Measurements from ENCODE around the gene PCDH8. TPM values are rescaled to one million over a fixed set of nuclear protein-coding genes. Genes with fewer than 3 reads are reported as not detected.

Gene PCDH8
- total and polyA plus RNA-seq, 2 donors (not counting 1 experiment from before 2014, with no cell fraction given) = not detected

GRCh38 chr13:52870143-52870542 is 21.7 kb upstream of the PCDH8 start:
- Histone ChIP-seq H3K27ac (ENCODE audit: insufficient read depth, low read length) (no peak overlapping the region), H3K79me2 (ENCODE audit: control insufficient read depth, insufficient read depth, low read length) (no peaks in the 10 kb centered on the region), H3K9me3 (ENCODE audit: control insufficient read depth, insufficient read depth, low read depth, low read length) (no peaks in the 10 kb centered on the region), H4K20me1 (ENCODE audit: control insufficient read depth, extremely low read depth, insufficient read depth, low read length) (no peaks in the 10 kb centered on the region), H2AFZ (ENCODE audit: low read length) (no peak overlapping the region), H3K27me3 (ENCODE audit: control insufficient read depth, insufficient read depth, low read length) (no peaks in the 10 kb centered on the region), H3K36me3 (ENCODE audit: control insufficient read depth, insufficient read depth, low read length) (no peaks in the 10 kb centered on the region), H3K9ac (ENCODE audit: insufficient read depth, low read length) (no peak overlapping the region), H3K4me3 (replicated peaks in 1 of 4; ENCODE audit: control extremely low read depth in 1 of 4, insufficient read depth in 1 of 4, low read depth in 3 of 4, low read length in 4 of 4) (no peak overlapping the region), H3K4me2 (ENCODE audit: extremely low read depth, insufficient read depth, low read length) (no peak overlapping the region), H3K4me1 (ENCODE audit: control insufficient read depth, extremely low read depth, insufficient read depth, low read length) (no peaks in the 10 kb centered on the region)
- DNase-seq (ENCODE audit: low read depth in 2 of 2) = no peak
- TF ChIP-seq EZH2 (IDR thresholded peaks at IDR 0.05; ENCODE audit: low read length, missing control alignments) (no peak), CTCF (conservative IDR thresholded peaks at IDR 0.05 in 1 of 2, IDR thresholded peaks at IDR 0.05 in 1 of 2; ENCODE audit: low read depth in 1 of 2, low read length in 2 of 2) (no peak)

GRCh38 chr13:52869621-52870020 is 21.2 kb upstream of the PCDH8 start:
- H3K27me3 ChIP-seq (ENCODE audit: control insufficient read depth, insufficient read depth, low read length) = no peaks in the 10 kb centered on the region
- H3K36me3 ChIP-seq (ENCODE audit: control insufficient read depth, insufficient read depth, low read length) = no peaks in the 10 kb centered on the region
- H3K4me2 ChIP-seq (ENCODE audit: extremely low read depth, insufficient read depth, low read length) = no peak overlapping the region
- TF ChIP-seq EZH2 (IDR thresholded peaks at IDR 0.05; ENCODE audit: low read length, missing control alignments) (no peak), CTCF (conservative IDR thresholded peaks at IDR 0.05 in 1 of 2, IDR thresholded peaks at IDR 0.05 in 1 of 2; ENCODE audit: low read depth in 1 of 2, low read length in 2 of 2) (no peak)
- H3K9me3 ChIP-seq (ENCODE audit: control insufficient read depth, insufficient read depth, low read depth, low read length) = no peaks in the 10 kb centered on the region
- no peaks in the 10 kb centered on the region for H3K79me2 ChIP-seq (ENCODE audit: control insufficient read depth, insufficient read depth, low read length)
- no peak overlapping the region for H3K27ac ChIP-seq (ENCODE audit: insufficient read depth, low read length)
- H3K9ac ChIP-seq (ENCODE audit: insufficient read depth, low read length) = no peak overlapping the region
- no peak for DNase-seq (ENCODE audit: low read depth in 2 of 2)
- no peak overlapping the region for H3K4me3 ChIP-seq (replicated peaks in 1 of 4; ENCODE audit: control extremely low read depth in 1 of 4, insufficient read depth in 1 of 4, low read depth in 3 of 4, low read length in 4 of 4)
- no peaks in the 10 kb centered on the region for H4K20me1 ChIP-seq (ENCODE audit: control insufficient read depth, extremely low read depth, insufficient read depth, low read length)
- no peak overlapping the region for H2AFZ ChIP-seq (ENCODE audit: low read length)
- H3K4me1 ChIP-seq (ENCODE audit: control insufficient read depth, extremely low read depth, insufficient read depth, low read length) = no peaks in the 10 kb centered on the region

GRCh38 chr13:52869050-52869449 is 20.6 kb upstream of the PCDH8 start:
- H3K4me1 ChIP-seq (ENCODE audit: control insufficient read depth, extremely low read depth, insufficient read depth, low read length) = no peaks in the 10 kb centered on the region
- H3K9me3 ChIP-seq (ENCODE audit: control insufficient read depth, insufficient read depth, low read depth, low read length) = no peaks in the 10 kb centered on the region
- no peak for TF ChIP-seq CTCF (conservative IDR thresholded peaks at IDR 0.05 in 1 of 2, IDR thresholded peaks at IDR 0.05 in 1 of 2; ENCODE audit: low read depth in 1 of 2, low read length in 2 of 2)
- no peak for TF ChIP-seq EZH2 (IDR thresholded peaks at IDR 0.05; ENCODE audit: low read length, missing control alignments)
- no peaks in the 10 kb centered on the region for H3K27me3 ChIP-seq (ENCODE audit: control insufficient read depth, insufficient read depth, low read length)
- H3K4me2 ChIP-seq (ENCODE audit: extremely low read depth, insufficient read depth, low read length) = no peak overlapping the region
- no peaks in the 10 kb centered on the region for H3K79me2 ChIP-seq (ENCODE audit: control insufficient read depth, insufficient read depth, low read length)
- no peak overlapping the region for H3K9ac ChIP-seq (ENCODE audit: insufficient read depth, low read length)
- DNase-seq (ENCODE audit: low read depth in 2 of 2) = no peak
- no peak overlapping the region for H3K4me3 ChIP-seq (replicated peaks in 1 of 4; ENCODE audit: control extremely low read depth in 1 of 4, insufficient read depth in 1 of 4, low read depth in 3 of 4, low read length in 4 of 4)
- no peak overlapping the region for H3K27ac ChIP-seq (ENCODE audit: insufficient read depth, low read length)
- no peaks in the 10 kb centered on the region for H3K36me3 ChIP-seq (ENCODE audit: control insufficient read depth, insufficient read depth, low read length)
- no peak overlapping the region for H2AFZ ChIP-seq (ENCODE audit: low read length)
- no peaks in the 10 kb centered on the region for H4K20me1 ChIP-seq (ENCODE audit: control insufficient read depth, extremely low read depth, insufficient read depth, low read length)
